HG03060 (cell line): ENCODE data around the gene ST6GALNAC1.

Experiments used
- ATAC-seq: cut with Tn5 transposase; IDR thresholded peaks from one replicate; pipeline ENCODE4 v1.9.1; 2021; ENCODE audit warnings: low read depth, moderate number of reproducible peaks; ENCODE audit not compliant: unreplicated experiment

The ST6GALNAC1 gene

GRCh38 chr17:76643553-76644148 is at the start of gene ST6GALNAC1:
Gene ST6GALNAC1 (minus strand): TSS chr17:76643757. CDS start chr17:76643638, 119 bp downstream.
- ATAC-seq, result no peak

- no peak for ATAC-seq
Measured at GRCh38 chr17:76691379-76692191, 48.0 kb upstream of the ST6GALNAC1 start.

GRCh38 chr17:76690596-76691280 is 47.2 kb upstream of the ST6GALNAC1 start:
- no peak for ATAC-seq

GRCh38 chr17:76689859-76690258 is 46.3 kb upstream of the ST6GALNAC1 start:
- no peak for ATAC-seq

- ATAC-seq, result no peak
Measured at GRCh38 chr17:76688165-76688622, 44.6 kb upstream of the ST6GALNAC1 start.

- no peak for ATAC-seq
Measured at GRCh38 chr17:76687298-76688164, 44.0 kb upstream of the ST6GALNAC1 start.

- no peak for ATAC-seq
Measured at GRCh38 chr17:76686538-76687297, 43.2 kb upstream of the ST6GALNAC1 start.

GRCh38 chr17:76685846-76686245 is 42.3 kb upstream of the ST6GALNAC1 start:
- no peak for ATAC-seq

GRCh38 chr17:76685366-76685765 is 41.8 kb upstream of the ST6GALNAC1 start:
- ATAC-seq, result no peak

GRCh38 chr17:76684756-76685155 is 41.2 kb upstream of the ST6GALNAC1 start:
- no peak for ATAC-seq

- ATAC-seq, result no peak
Measured at GRCh38 chr17:76683921-76684745, 40.6 kb upstream of the ST6GALNAC1 start.

GRCh38 chr17:76683011-76683755 is 39.6 kb upstream of the ST6GALNAC1 start:
- ATAC-seq, result no peak

GRCh38 chr17:76682296-76682695 is 38.7 kb upstream of the ST6GALNAC1 start:
- ATAC-seq, result no peak

GRCh38 chr17:76681222-76682137 is 37.9 kb upstream of the ST6GALNAC1 start:
- ATAC-seq, result no peak

- no peak for ATAC-seq
Measured at GRCh38 chr17:76679239-76679638, 35.7 kb upstream of the ST6GALNAC1 start.

GRCh38 chr17:76678330-76678729 is 34.8 kb upstream of the ST6GALNAC1 start:
- ATAC-seq, result no peak

- ATAC-seq, result no peak
Measured at GRCh38 chr17:76677406-76677805, 33.8 kb upstream of the ST6GALNAC1 start.
